Stimulated activated memory B cell treated with anti-CD40 and anti-IgM and Interleukin-4, amounts not matched to agents 10 μg/mL and 1 μg/mL and 100 μg/mL, for 72 hours (primary cell): ENCODE measurements around the gene SGMS1.
"Not testable (repeated sequence)": the region's sequence is repeated elsewhere in the genome, so short reads cannot be mapped to it uniquely, and the experiment has no call there.

Source experiments
- ATAC-seq: fragments of 150-1000 bp; cut with Tn5 transposase; 2 replicates; pipeline ENCODE4 v1.10.0; 2021
- H3K27ac Mint-ChIP-seq: one replicate; pipeline ENCODE4 v1.8.0; 2022; ENCODE audit warnings: mild to moderate bottlenecking, mixed read lengths
- H3K27me3 Mint-ChIP-seq: one replicate; pipeline ENCODE4 v1.8.0; 2022; ENCODE audit warnings: mixed read lengths
- H3K36me3 Mint-ChIP-seq: one replicate; pipeline ENCODE4 v1.8.0; 2022; ENCODE audit warnings: mixed read lengths
- H3K4me1 Mint-ChIP-seq: one replicate; pipeline ENCODE4 v1.8.0; 2022; ENCODE audit warnings: mixed read lengths
- H3K4me3 Mint-ChIP-seq: one replicate; pipeline ENCODE4 v1.8.0; 2022; ENCODE audit warnings: mild to moderate bottlenecking, moderate library complexity, mixed read lengths
- H3K9me3 Mint-ChIP-seq: one replicate; pipeline ENCODE4 v1.8.0; 2022; ENCODE audit warnings: mixed read lengths

The SGMS1 gene

GRCh38 chr10:50648089-50648934 is 24.6 kb upstream of the SGMS1 start:
- peak overlapping the region; percentile 74 for H3K27ac Mint-ChIP-seq
- H3K27me3 Mint-ChIP-seq = no peaks in the 10 kb centered on the region
- H3K36me3 Mint-ChIP-seq = no peaks in the 10 kb centered on the region
- peak; percentile 87 for ATAC-seq
- H3K4me1 Mint-ChIP-seq = peaks cover 46% of the 10 kb centered on the region
- no peaks in the 10 kb centered on the region for H3K9me3 Mint-ChIP-seq
- peak overlapping the region; percentile 11 for H3K4me3 Mint-ChIP-seq

- Mint-ChIP-seq H3K27ac (peak overlapping the region; percentile 74), H3K4me1 (peaks cover 46% of the 10 kb centered on the region)
- ATAC-seq, H3K36me3 Mint-ChIP-seq, H3K9me3 Mint-ChIP-seq, H3K4me3 Mint-ChIP-seq, H3K27me3 Mint-ChIP-seq: not testable (repeated sequence)
Measured at GRCh38 chr10:50647350-50647749, 23.6 kb upstream of the SGMS1 start.

DNA sequence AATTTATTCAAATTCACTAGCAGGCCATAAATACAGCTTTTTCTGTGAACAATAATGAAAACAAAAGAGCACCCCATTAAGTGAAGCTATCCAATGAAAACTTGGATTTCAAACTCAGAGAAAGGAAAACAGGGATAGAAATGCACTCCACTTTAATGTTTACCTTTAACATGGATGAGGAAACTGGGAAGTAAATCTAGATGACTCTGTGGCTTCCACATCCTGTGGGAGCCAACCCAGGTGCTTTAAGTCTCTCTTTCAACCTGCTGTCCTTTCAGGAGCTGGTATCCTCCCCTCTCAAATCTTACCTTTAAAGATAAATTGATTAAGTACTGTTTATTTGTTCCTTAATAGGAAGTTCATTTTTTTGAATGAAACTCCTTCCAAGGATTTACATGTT is 21.5 kb upstream of the SGMS1 start:
- H3K4me3 Mint-ChIP-seq = no peak overlapping the region
- H3K27me3 Mint-ChIP-seq = no peaks in the 10 kb centered on the region
- H3K36me3 Mint-ChIP-seq = no peaks in the 10 kb centered on the region
- H3K4me1 Mint-ChIP-seq = peaks cover 29% of the 10 kb centered on the region
- no peak for ATAC-seq
- H3K27ac Mint-ChIP-seq = no peak overlapping the region
- H3K9me3 Mint-ChIP-seq = no peaks in the 10 kb centered on the region

GRCh38 chr10:50641626-50642025 is 17.9 kb upstream of the SGMS1 start:
- H3K9me3 Mint-ChIP-seq = no peaks in the 10 kb centered on the region

GRCh38 chr10:50640238-50640637 is 16.5 kb upstream of the SGMS1 start:
- H3K36me3 Mint-ChIP-seq = no peaks in the 10 kb centered on the region
- ATAC-seq = no peak
- H3K27me3 Mint-ChIP-seq = no peaks in the 10 kb centered on the region
- no peak overlapping the region for H3K27ac Mint-ChIP-seq
- no peak overlapping the region for H3K4me3 Mint-ChIP-seq
- peaks cover 21% of the 10 kb centered on the region for H3K4me1 Mint-ChIP-seq
- H3K9me3 Mint-ChIP-seq = no peaks in the 10 kb centered on the region

More at GRCh38 chr10:50641626-50642025, 17.9 kb upstream of the SGMS1 start:
- ATAC-seq = no peak
- Mint-ChIP-seq H3K27ac (no peak overlapping the region), H3K4me3 (no peak overlapping the region), H3K27me3 (no peaks in the 10 kb centered on the region), H3K4me1 (peaks cover 19% of the 10 kb centered on the region), H3K36me3 (no peaks in the 10 kb centered on the region)

DNA sequence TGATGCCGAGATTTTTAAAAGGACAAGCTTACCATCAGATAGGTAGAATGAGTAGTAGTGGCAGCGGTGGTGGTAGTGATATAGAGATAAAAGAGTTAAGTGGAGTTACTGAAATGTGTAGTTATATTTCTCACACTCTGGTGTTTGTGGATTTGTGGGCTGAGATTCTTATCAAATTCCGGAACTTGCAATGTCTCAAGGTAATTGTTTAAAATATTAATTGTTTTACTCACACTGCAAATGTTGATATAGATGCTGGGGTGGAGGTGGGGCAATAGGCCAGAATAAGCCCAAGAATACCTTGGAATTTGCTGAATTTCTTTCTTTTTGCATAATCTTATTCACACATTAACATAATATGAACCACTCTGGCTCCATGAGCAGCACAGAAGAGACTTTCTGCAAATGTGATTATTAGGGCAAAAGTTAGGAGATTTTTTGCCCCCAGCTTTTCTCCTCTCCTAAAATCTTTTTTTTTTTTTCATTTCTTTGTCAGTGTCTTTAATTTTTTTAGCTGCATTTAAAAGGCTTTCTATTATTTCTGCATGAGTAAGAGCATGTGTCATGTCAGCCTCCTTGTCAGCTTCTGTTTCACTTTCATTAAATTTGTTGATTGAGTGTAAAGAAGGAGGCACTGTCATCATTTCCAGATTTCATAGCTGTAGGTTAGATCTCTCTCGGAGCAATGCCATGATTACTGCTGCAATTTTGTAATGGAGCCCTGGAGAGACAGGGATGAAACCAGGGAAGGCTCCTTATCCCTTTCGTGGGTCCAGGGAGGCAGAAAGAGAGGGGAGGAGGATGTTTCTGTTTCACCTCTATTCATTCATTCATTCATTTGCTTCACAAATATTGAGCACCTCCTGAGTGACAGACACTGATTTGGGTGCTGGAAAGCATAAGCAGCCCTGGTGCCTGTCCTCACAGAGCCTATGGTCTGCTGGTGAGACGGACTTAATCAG is 13.1 kb upstream of the SGMS1 start:
- H3K27ac Mint-ChIP-seq = peak overlapping the region; percentile 86
- peak overlapping the region; percentile 71 for H3K4me3 Mint-ChIP-seq
- no peaks in the 10 kb centered on the region for H3K9me3 Mint-ChIP-seq
- H3K4me1 Mint-ChIP-seq = peaks cover 10% of the 10 kb centered on the region
- no peaks in the 10 kb centered on the region for H3K36me3 Mint-ChIP-seq
- H3K27me3 Mint-ChIP-seq = no peaks in the 10 kb centered on the region
- ATAC-seq = peak; percentile 69

- peaks cover 10% of the 10 kb centered on the region for H3K4me1 Mint-ChIP-seq
- H3K27me3 Mint-ChIP-seq = no peaks in the 10 kb centered on the region
- peaks cover 9% of the 10 kb centered on the region for H3K36me3 Mint-ChIP-seq
- no peak overlapping the region for H3K4me3 Mint-ChIP-seq
- H3K27ac Mint-ChIP-seq = no peak overlapping the region
- no peak for ATAC-seq
- no peaks in the 10 kb centered on the region for H3K9me3 Mint-ChIP-seq
Measured at GRCh38 chr10:50635286-50635685, 11.5 kb upstream of the SGMS1 start.

DNA sequence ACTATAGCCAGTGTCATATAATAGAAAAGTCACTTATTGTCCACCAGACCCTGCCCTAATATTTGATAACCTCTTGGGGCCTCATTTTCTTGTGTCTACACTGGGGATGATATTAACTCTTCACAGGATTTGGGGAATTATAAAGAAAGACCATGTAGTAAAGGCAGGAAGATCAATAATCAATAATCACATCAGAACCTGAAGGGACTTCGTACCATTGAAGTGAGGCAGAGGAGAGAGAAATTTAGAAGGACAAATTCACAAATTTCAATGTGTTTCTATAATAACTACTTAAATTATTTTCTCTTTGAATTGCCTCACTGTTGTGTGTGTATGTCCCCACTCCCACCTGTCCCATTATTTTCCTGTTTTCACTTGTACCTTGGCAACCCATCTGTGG is 10.7 kb upstream of the SGMS1 start:
- ATAC-seq = no peak
- Mint-ChIP-seq H3K27me3 (no peaks in the 10 kb centered on the region), H3K36me3 (peaks cover 14% of the 10 kb centered on the region), H3K9me3 (no peaks in the 10 kb centered on the region), H3K4me3 (no peak overlapping the region), H3K27ac (no peak overlapping the region), H3K4me1 (peaks cover 10% of the 10 kb centered on the region)

- ATAC-seq = no peak
- H3K4me3 Mint-ChIP-seq = no peak overlapping the region
- H3K27ac Mint-ChIP-seq = no peak overlapping the region
- H3K9me3 Mint-ChIP-seq = no peaks in the 10 kb centered on the region
- H3K4me1 Mint-ChIP-seq = no peaks in the 10 kb centered on the region
- no peaks in the 10 kb centered on the region for H3K27me3 Mint-ChIP-seq
- H3K36me3 Mint-ChIP-seq = peaks cover 14% of the 10 kb centered on the region
Measured at GRCh38 chr10:50631052-50631451, 7.3 kb upstream of the SGMS1 start.

DNA sequence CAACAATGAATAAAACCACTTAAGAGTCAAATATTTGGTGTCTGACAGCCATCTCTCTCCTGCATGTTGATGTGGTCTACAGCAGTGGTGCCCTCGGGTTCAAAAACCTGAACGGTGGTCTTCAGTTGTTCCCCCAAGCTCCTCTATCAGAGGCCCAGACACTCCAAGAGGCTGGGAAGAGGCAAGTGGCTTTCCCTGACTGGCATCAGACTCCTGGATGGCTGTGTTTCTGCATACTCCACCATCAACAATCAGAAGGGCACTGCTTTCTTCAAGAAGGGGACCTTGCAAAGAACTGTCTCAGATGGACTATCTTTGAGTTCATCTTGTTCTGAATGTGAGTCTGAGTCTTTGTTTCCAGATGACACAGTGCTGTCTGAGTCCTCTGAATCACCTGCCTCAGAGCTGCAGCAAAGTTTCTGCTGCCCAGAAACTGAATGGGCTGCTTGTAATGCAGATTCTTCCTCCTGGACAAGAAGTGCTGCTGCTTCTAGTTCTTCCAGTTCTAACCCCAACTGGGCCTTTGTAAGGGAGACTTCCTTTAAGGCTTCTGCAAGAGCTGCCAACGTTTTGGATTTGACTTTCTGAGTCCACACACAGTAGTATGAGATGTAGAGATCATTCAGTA is 5.9 kb upstream of the SGMS1 start:
- no peaks in the 10 kb centered on the region for H3K27me3 Mint-ChIP-seq
- no peaks in the 10 kb centered on the region for H3K9me3 Mint-ChIP-seq
- peaks cover 14% of the 10 kb centered on the region for H3K36me3 Mint-ChIP-seq
- no peak overlapping the region for H3K27ac Mint-ChIP-seq
- no peak overlapping the region for H3K4me3 Mint-ChIP-seq
- ATAC-seq = no peak
- H3K4me1 Mint-ChIP-seq = peaks cover 6% of the 10 kb centered on the region

GRCh38 chr10:50627896-50628295 is 4.1 kb upstream of the SGMS1 start:
- no peak for ATAC-seq
- H3K4me1 Mint-ChIP-seq = peaks cover 6% of the 10 kb centered on the region
- H3K4me3 Mint-ChIP-seq = no peak overlapping the region
- peaks cover 14% of the 10 kb centered on the region for H3K36me3 Mint-ChIP-seq
- no peak overlapping the region for H3K27ac Mint-ChIP-seq
- H3K27me3 Mint-ChIP-seq = no peaks in the 10 kb centered on the region
- H3K9me3 Mint-ChIP-seq = no peaks in the 10 kb centered on the region

DNA sequence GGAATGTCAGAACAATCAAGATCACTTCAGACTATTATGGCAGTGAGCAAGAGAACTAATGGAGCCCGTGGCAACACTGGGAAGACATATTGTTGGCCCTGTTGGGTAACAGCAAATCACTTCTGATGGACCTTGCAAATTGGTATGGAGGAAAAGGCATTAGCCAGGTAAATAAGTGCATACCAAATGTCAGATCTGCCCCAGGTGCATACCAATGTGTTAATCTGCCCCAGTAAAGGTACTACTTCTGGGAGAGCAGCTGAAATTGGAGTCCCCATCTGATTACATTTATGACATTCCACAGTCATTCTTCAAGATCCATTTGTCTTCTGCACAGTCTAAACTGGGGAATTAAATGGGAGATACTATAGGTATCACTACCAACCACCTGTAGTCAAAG is 3.7 kb upstream of the SGMS1 start:
- Mint-ChIP-seq H3K4me1 (peaks cover 7% of the 10 kb centered on the region), H3K27me3 (no peaks in the 10 kb centered on the region), H3K36me3 (peaks cover 14% of the 10 kb centered on the region), H3K9me3 (no peaks in the 10 kb centered on the region), H3K27ac (no peak overlapping the region), H3K4me3 (no peak overlapping the region)
- no peak for ATAC-seq

DNA sequence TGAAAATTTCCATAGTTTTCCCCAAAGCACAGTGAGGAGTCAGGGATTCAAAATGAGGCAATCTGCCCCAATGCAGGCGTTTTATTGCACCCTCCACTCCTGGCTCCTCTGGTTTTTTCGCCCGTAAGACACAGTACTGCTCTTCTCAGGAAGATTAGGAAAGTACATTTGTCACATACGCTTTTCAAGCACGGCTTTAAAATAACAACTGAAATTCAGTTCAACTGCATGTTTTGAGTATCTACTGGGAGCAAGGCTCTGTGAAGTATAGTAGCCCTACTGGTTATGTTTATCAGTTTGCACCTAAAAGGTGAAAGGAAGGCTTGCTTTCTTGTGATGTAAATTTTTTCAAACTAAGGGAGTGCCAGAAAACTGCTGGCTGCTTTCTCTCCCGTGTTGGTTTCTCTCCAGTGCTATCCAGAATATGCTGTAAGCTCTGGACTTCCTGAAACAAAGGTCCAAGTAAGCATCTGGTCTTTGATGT is 1.9 kb upstream of the SGMS1 start:
- peak overlapping the region; percentile 81 for H3K27ac Mint-ChIP-seq
- no peak for ATAC-seq
- H3K4me1 Mint-ChIP-seq = peaks cover 16% of the 10 kb centered on the region
- H3K4me3 Mint-ChIP-seq = peak overlapping the region; percentile 90
- no peaks in the 10 kb centered on the region for H3K9me3 Mint-ChIP-seq
- H3K36me3 Mint-ChIP-seq = peaks cover 8% of the 10 kb centered on the region
- no peaks in the 10 kb centered on the region for H3K27me3 Mint-ChIP-seq

- peaks cover 2% of the 10 kb centered on the region for H3K36me3 Mint-ChIP-seq
- H3K9me3 Mint-ChIP-seq = no peaks in the 10 kb centered on the region
- peak overlapping the region; percentile 81 for H3K27ac Mint-ChIP-seq
- ATAC-seq = peak; percentile 76
- peak overlapping the region; percentile 90 for H3K4me3 Mint-ChIP-seq
- H3K4me1 Mint-ChIP-seq = peaks cover 20% of the 10 kb centered on the region
- H3K27me3 Mint-ChIP-seq = no peaks in the 10 kb centered on the region
Measured at GRCh38 chr10:50624866-50625501, 1.2 kb upstream of the SGMS1 start.
